ENCODE measurements around the gene EIPR1. TPM values are rescaled to one million over a fixed set of nuclear protein-coding genes. Genes with fewer than 3 reads are reported as not detected.

Gene EIPR1
- total and polyA plus RNA-seq, 2 donors (not counting 3 experiments of a cell fraction or from before 2014, with no cell fraction given) = 30.8 to 57.3 TPM

DNA sequence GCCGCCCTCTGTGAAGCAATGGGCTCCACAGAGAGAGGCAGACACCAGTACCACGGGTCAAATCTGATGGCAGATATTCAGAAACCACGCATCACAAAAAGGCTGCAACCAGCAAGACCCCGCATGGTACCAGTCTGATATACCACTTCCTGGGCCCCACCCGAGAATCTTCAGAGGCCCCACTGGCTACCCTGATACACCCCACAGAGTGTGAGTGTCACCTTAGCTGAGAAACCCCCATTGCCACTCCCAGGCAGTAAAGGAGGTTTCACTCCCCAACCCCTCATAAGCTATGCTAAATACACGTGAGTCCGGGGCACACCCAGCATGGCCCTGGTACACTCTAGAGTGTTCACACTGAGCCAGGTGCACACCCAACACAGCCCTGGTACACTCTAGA lies 160.0 kb downstream of the EIPR1 start:
- ChIA-PET POLR2A (interaction anchor here (0.6 kb wide), 1 partner anchor 357 kb away, joined by 6 read pairs; the partner anchor contains the start of gene RPS7), CTCF (no interaction called here)
- H2AFZ ChIP-seq (ENCODE audit: low read depth, low read length) = no peak overlapping the region
- peaks cover 1% of the 10 kb centered on the region for H3K79me2 ChIP-seq (ENCODE audit: control insufficient read depth, insufficient read depth, low read length)
- H3K9me1 ChIP-seq (replicated peaks; ENCODE audit: control insufficient read depth, extremely low read depth, insufficient read depth, low read length) = no peaks in the 10 kb centered on the region
- no peaks in the 10 kb centered on the region for H3K27me3 ChIP-seq (ENCODE audit: control insufficient read depth in 2 of 2, insufficient read depth in 2 of 2, low read length in 2 of 2)
- FAIRE-seq (no peak), DNase-seq (ENCODE audit: low read depth, low spot score) (no peak)
- H3K27ac ChIP-seq (ENCODE audit: insufficient read depth, low read depth, low read length) = no peak overlapping the region
- no peaks in the 10 kb centered on the region for H3K9me3 ChIP-seq (replicated peaks; ENCODE audit: control insufficient read depth, insufficient read depth, low read length)
- no TSS peak for BruUV-seq (replicated peaks)
- no peak overlapping the region for H3K9ac ChIP-seq (replicated peaks; ENCODE audit: extremely low read depth, insufficient read depth, low read length)
- no peak for TF ChIP-seq POLR2AphosphoS5 (IDR thresholded peaks at IDR 0.05; ENCODE audit: insufficient read depth, low read depth, low read length)
- TF ChIP-seq, protein P1, sequence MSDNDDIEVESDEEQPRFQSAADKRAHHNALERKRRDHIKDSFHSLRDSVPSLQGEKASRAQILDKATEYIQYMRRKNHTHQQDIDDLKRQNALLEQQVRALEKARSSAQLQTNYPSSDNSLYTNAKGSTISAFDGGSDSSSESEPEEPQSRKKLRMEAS (IDR thresholded peaks at IDR 0.05; ENCODE audit: insufficient read depth, insufficient read length) = no peak
- no peak for TF ChIP-seq GATA2 (IDR thresholded peaks at IDR 0.05; ENCODE audit: insufficient read depth, insufficient read length, low read depth, low read length)
- TF ChIP-seq, protein P2, sequence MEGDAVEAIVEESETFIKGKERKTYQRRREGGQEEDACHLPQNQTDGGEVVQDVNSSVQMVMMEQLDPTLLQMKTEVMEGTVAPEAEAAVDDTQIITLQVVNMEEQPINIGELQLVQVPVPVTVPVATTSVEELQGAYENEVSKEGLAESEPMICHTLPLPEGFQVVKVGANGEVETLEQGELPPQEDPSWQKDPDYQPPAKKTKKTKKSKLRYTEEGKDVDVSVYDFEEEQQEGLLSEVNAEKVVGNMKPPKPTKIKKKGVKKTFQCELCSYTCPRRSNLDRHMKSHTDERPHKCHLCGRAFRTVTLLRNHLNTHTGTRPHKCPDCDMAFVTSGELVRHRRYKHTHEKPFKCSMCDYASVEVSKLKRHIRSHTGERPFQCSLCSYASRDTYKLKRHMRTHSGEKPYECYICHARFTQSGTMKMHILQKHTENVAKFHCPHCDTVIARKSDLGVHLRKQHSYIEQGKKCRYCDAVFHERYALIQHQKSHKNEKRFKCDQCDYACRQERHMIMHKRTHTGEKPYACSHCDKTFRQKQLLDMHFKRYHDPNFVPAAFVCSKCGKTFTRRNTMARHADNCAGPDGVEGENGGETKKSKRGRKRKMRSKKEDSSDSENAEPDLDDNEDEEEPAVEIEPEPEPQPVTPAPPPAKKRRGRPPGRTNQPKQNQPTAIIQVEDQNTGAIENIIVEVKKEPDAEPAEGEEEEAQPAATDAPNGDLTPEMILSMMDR (IDR thresholded peaks at IDR 0.05; ENCODE audit: extremely low read depth in 1 of 2, insufficient read depth in 1 of 2, low read depth in 1 of 2, low read length in 2 of 2) = no peak
- TF ChIP-seq EZH2 (IDR thresholded peaks at IDR 0.05; ENCODE audit: borderline replicate concordance, low read depth, low read length, severe bottlenecking) = no peak
- TF ChIP-seq MYC (IDR thresholded peaks at IDR 0.05; ENCODE audit: low read depth, low read length) = no peak
- TF ChIP-seq POLR2A (IDR thresholded peaks at IDR 0.05; ENCODE audit: low read depth, low read length) = no peak
- TF ChIP-seq FOS (IDR thresholded peaks at IDR 0.05; ENCODE audit: borderline replicate concordance, insufficient read depth, low read length) = no peak
- TF ChIP-seq JUN (IDR thresholded peaks at IDR 0.05; ENCODE audit: borderline replicate concordance, insufficient read depth, insufficient read length, low read depth) = no peak
- no peak overlapping the region for H3K4me3 ChIP-seq (replicated peaks in 1 of 3; ENCODE audit: insufficient read depth in 1 of 3, low read depth in 1 of 3, low read length in 3 of 3)
- intact Hi-C loops (cut with micrococcal nuclease) = no loop called here
- H4K20me1 ChIP-seq (replicated peaks; ENCODE audit: control insufficient read depth, extremely low read depth, insufficient read depth, low read length) = no peaks in the 10 kb centered on the region
- H3K36me3 ChIP-seq (ENCODE audit: control insufficient read depth in 2 of 2, extremely low read depth in 1 of 2, insufficient read depth in 2 of 2, low read length in 2 of 2) = no peaks in the 10 kb centered on the region
- no peak overlapping the region for H3K4me2 ChIP-seq (ENCODE audit: insufficient read depth, low read length)
- H3K4me1 ChIP-seq (ENCODE audit: control insufficient read depth, extremely low read depth, insufficient read depth, low read length) = no peaks in the 10 kb centered on the region
- dilution Hi-C loops (cut with MboI; ENCODE audit: extremely low pct_ligation_motif_present, low sequenced_read_pairs) = no loop called here
